ENCODE results near the gene RAB39A. TPM values are rescaled to one million over a fixed set of nuclear protein-coding genes. Genes with fewer than 3 reads are reported as not detected.
"Not testable (repeated sequence)": the region's sequence is repeated elsewhere in the genome, so short reads cannot be mapped to it uniquely, and the experiment has no call there.

Gene RAB39A, protein sequence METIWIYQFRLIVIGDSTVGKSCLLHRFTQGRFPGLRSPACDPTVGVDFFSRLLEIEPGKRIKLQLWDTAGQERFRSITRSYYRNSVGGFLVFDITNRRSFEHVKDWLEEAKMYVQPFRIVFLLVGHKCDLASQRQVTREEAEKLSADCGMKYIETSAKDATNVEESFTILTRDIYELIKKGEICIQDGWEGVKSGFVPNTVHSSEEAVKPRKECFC
- 1 to 10 TPM in 2 of 4 donors, under 1 TPM in 2; 0.31 to 1.3 (median 0.99) TPM for total RNA-seq

GRCh38 chr11:107928046-107928766 is at the start of gene RAB39A:
Gene RAB39A (plus strand): TSS chr11:107928448. CDS start chr11:107928569, 121 bp downstream.
- peak within 1 kb of the TSS; percentile 9 to 50 for H3K4me3 ChIP-seq
- ATAC-seq: peak; percentile 84
- H3K36me3 ChIP-seq: no peaks in the 10 kb centered on the region
- no peaks in the 10 kb centered on the region for H3K9me3 ChIP-seq
- TF ChIP-seq POLR2AphosphoS5 (IDR thresholded peaks at IDR 0.05): no peak
- peaks cover 0 to 16% (median 5%) of the 10 kb centered on the region in 3 donors for H3K4me1 ChIP-seq
- peaks cover 60% of the 10 kb centered on the region for H3K27me3 ChIP-seq
- 0% methylated on average over 3 to 14 of the region's 61 CpGs for WGBS, 2 donors (ENCODE audit: low coverage in 1 of 2)
- H3K27ac ChIP-seq: peak within 1 kb of the TSS in 2 of 4 donors; percentile 14 to 45

GRCh38 chr11:107881471-107881870 is 46.8 kb upstream of the RAB39A start:
- 93 to 100% methylated on average over 4 of the region's 9 CpGs for WGBS, 2 donors (ENCODE audit: low coverage in 1 of 2)
- H3K9me3 ChIP-seq, H3K4me3 ChIP-seq, H3K36me3 ChIP-seq, H3K27ac ChIP-seq, H3K27me3 ChIP-seq, ATAC-seq, H3K4me1 ChIP-seq: not testable (repeated sequence)

- 72 to 100% methylated on average over 1 to 3 of the region's 3 CpGs for WGBS, 2 donors (ENCODE audit: low coverage in 1 of 2)
- Histone ChIP-seq H3K27ac (no peak overlapping the region), H3K27me3 (no peaks in the 10 kb centered on the region), H3K9me3 (no peaks in the 10 kb centered on the region), H3K36me3 (no peaks in the 10 kb centered on the region), H3K4me1 (no peaks in the 10 kb centered on the region), H3K4me3 (no peak overlapping the region)
- ATAC-seq: no peak
- TF ChIP-seq POLR2A (IDR thresholded peaks at IDR 0.05): no peak
- no peak for TF ChIP-seq EP300 (IDR thresholded peaks at IDR 0.05)
- TF ChIP-seq, protein P1, sequence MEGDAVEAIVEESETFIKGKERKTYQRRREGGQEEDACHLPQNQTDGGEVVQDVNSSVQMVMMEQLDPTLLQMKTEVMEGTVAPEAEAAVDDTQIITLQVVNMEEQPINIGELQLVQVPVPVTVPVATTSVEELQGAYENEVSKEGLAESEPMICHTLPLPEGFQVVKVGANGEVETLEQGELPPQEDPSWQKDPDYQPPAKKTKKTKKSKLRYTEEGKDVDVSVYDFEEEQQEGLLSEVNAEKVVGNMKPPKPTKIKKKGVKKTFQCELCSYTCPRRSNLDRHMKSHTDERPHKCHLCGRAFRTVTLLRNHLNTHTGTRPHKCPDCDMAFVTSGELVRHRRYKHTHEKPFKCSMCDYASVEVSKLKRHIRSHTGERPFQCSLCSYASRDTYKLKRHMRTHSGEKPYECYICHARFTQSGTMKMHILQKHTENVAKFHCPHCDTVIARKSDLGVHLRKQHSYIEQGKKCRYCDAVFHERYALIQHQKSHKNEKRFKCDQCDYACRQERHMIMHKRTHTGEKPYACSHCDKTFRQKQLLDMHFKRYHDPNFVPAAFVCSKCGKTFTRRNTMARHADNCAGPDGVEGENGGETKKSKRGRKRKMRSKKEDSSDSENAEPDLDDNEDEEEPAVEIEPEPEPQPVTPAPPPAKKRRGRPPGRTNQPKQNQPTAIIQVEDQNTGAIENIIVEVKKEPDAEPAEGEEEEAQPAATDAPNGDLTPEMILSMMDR (IDR thresholded peaks at IDR 0.05): no peak
- TF ChIP-seq POLR2AphosphoS5 (IDR thresholded peaks at IDR 0.05): no peak
Observed at GRCh38 chr11:107882095-107882820, 46.0 kb upstream of the RAB39A start.

DNA sequence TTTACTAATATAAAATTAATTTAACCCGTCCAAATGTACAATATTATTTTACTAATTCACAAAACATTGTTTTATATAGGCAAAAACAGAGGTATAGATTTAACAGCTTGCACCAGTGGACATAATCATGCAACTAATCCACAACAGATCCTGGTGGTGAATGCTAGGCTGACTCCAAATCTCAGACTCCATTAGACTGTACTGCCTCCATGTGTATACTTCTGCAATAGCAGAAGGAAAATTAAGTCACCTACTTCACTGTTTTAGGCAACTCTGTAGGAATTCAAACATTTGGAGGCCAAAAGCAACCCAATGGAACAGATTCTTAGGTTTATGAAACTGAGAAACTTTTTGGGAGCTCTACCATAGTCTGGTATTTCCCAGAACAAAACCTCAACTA is 30.0 kb upstream of the RAB39A start:
- ATAC-seq: no peak
- Histone ChIP-seq H3K9me3 (no peaks in the 10 kb centered on the region), H3K4me3 (no peak overlapping the region), H3K4me1 (no peaks in the 10 kb centered on the region), H3K27ac (no peak overlapping the region), H3K27me3 (no peaks in the 10 kb centered on the region), H3K36me3 (no peaks in the 10 kb centered on the region)
- TF ChIP-seq POLR2A (IDR thresholded peaks at IDR 0.05) (no peak), EP300 (IDR thresholded peaks at IDR 0.05) (no peak), POLR2AphosphoS5 (IDR thresholded peaks at IDR 0.05) (no peak)
- TF ChIP-seq, protein P1 (IDR thresholded peaks at IDR 0.05): peak in 3 of 4 experiments; percentile 28 to 53 (median 42)
- WGBS, 2 donors (ENCODE audit: low coverage in 1 of 2): 16 to 18% methylated on average over 1 of the region's 1 CpG

GRCh38 chr11:107908211-107908610 is 20.0 kb upstream of the RAB39A start:
- Histone ChIP-seq H3K27me3 (peaks cover 15% of the 10 kb centered on the region), H3K27ac (no peak overlapping the region), H3K36me3 (no peaks in the 10 kb centered on the region), H3K4me1 (no peaks in the 10 kb centered on the region), H3K9me3 (no peaks in the 10 kb centered on the region), H3K4me3 (no peak overlapping the region)
- TF ChIP-seq, protein P1 (IDR thresholded peaks at IDR 0.05): no peak
- WGBS, 2 donors (ENCODE audit: low coverage in 1 of 2): 58 to 67% methylated on average over 3 to 22 of the region's 23 CpGs
- no peak for ATAC-seq

DNA sequence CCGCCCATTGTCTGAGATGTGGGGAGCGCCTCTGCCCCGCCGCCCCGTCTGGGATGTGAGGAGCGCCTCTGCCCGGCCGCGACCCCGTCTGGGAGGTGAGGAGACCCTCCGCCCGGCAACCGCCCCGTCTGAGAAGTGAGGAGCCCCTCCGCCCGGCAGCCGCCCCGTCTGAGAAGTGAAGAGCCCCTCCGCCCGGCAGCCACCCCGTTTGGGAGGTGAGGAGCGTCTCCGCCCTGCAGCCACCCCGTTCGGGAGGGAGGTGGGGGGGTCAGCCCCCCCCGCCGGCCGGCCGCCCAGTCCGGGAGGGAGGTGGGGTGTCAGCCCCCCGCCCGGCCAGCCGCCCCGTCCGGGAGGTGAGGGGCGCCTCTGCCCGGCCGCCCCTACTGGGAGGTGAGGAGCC is 15.8 kb upstream of the RAB39A start:
- peaks cover 25% of the 10 kb centered on the region for H3K27me3 ChIP-seq
- not testable (repeated sequence) for H3K36me3 ChIP-seq, ATAC-seq, H3K27ac ChIP-seq, H3K9me3 ChIP-seq, H3K4me1 ChIP-seq, H3K4me3 ChIP-seq
- no CpG with 5 or more reads among the region's 38 CpGs for WGBS, 2 donors (ENCODE audit: low coverage in 1 of 2)
